DND-41 (cell line): ENCODE measurements around the gene PEG3.

Experiments
- ATAC-seq: fragments of 200-7000 bp; cut with Tn5 transposase; 3 replicates; pipeline ENCODE4 v1.9.1; 2021; ENCODE audit warnings: low read depth; ENCODE audit not compliant: insufficient read depth
- DNase-seq: peaks from one replicate; pipeline ENCODE4 v3.0.0-alpha.2; 2020
- H2AFZ ChIP-seq: 2 replicates; pipeline ENCODE4 v1.6.0; 2012; ENCODE audit warnings: low read depth, low read length
- H3K27ac ChIP-seq: 2 replicates; pipeline ENCODE4 v1.5.1; 2012; ENCODE audit warnings: low read length, inconsistent platforms
- H3K27me3 ChIP-seq: fragments of 200-600 bp; sonication (generic); 2 replicates; pipeline ENCODE4 v1.6.0; 2012; ENCODE audit warnings: low read length, mild to moderate bottlenecking, inconsistent platforms; ENCODE audit not compliant: insufficient read depth, poor library complexity
- H3K36me3 ChIP-seq: 2 replicates; pipeline ENCODE4 v1.5.1; 2012; ENCODE audit warnings: low read length, inconsistent platforms; ENCODE audit not compliant: insufficient read depth
- H3K4me1 ChIP-seq: 2 replicates; pipeline ENCODE4 v1.5.1; 2012; ENCODE audit warnings: mild to moderate bottlenecking, low read length; ENCODE audit not compliant: insufficient read depth
- H3K4me2 ChIP-seq: 2 replicates; pipeline ENCODE4 v1.6.0; 2012; ENCODE audit warnings: mild to moderate bottlenecking, moderate library complexity, low read length, inconsistent platforms; ENCODE audit not compliant: insufficient read depth
- H3K4me3 ChIP-seq, 2 experiments: fragments of 200-600 bp in 1 of 2; shearing (Covaris generic) in 1 of 2; 2 replicates each; pipeline ENCODE4 v1.5.1; 2012 to 2016; ENCODE audit warnings: inconsistent platforms in 2 of 2, low read length in 2 of 2, mild to moderate bottlenecking in 2 of 2, low read depth in 1 of 2, moderate library complexity in 1 of 2
- H3K79me2 ChIP-seq: 2 replicates; pipeline ENCODE4 v1.6.0; 2012; ENCODE audit warnings: low read length, inconsistent platforms; ENCODE audit not compliant: insufficient read depth
- H3K9ac ChIP-seq: 2 replicates; pipeline ENCODE4 v1.6.0; 2012; ENCODE audit warnings: low read depth, mild to moderate bottlenecking, inconsistent platforms, low read length, moderate library complexity
- H3K9me3 ChIP-seq: 2 replicates; pipeline ENCODE4 v1.5.1; 2012; ENCODE audit warnings: low read length, moderate library complexity, mild to moderate bottlenecking, inconsistent platforms; ENCODE audit not compliant: insufficient read depth, severe bottlenecking
- H4K20me1 ChIP-seq: 2 replicates; pipeline ENCODE4 v1.6.0; 2012; ENCODE audit warnings: low read length; ENCODE audit not compliant: insufficient read depth
- EZH2 ChIP-seq: IDR thresholded peaks from 3 replicates; pipeline ENCODE4 v1.6.1; 2012; ENCODE audit warnings: borderline replicate concordance, low read depth, mild to moderate bottlenecking, moderate library complexity, low read length, inconsistent platforms; ENCODE audit not compliant: severe bottlenecking
- TF ChIP-seq, protein P1 (sequence below): IDR thresholded peaks from 2 replicates; pipeline ENCODE4 v1.5.1; 2012; ENCODE audit warnings: borderline replicate concordance, low read length, moderate library complexity, mild to moderate bottlenecking; ENCODE audit not compliant: poor library complexity, severe bottlenecking; ENCODE audit errors: extremely low read depth

PEG3 gene

DNA sequence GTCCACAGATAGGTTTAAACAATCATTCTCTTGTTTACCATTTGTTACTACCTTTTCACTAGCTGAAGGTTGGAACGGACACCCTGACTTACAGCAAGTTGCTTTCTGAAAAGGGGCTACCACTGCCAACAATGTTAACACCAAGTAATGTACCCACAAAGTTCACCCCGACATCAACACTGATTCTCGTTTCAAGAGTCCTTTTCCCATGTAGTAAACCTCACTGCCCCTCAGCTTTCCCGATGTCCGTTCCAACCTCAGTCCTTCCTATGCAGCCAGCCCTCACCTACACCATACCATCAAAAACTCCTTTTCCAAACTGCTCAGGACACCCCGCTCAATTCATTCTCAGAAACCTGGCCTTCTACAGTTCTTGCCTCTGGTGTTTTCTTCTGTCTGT is 29.0 kb downstream of the PEG3 start:
- Histone ChIP-seq H2AFZ (no peak overlapping the region), H3K9ac (no peak overlapping the region), H3K4me3 (no peak overlapping the region), H3K36me3 (no peaks in the 10 kb centered on the region), H4K20me1 (no peaks in the 10 kb centered on the region), H3K27ac (no peak overlapping the region), H3K9me3 (no peaks in the 10 kb centered on the region), H3K4me1 (no peaks in the 10 kb centered on the region), H3K27me3 (no peaks in the 10 kb centered on the region), H3K79me2 (no peaks in the 10 kb centered on the region), H3K4me2 (no peak overlapping the region)
- DNase-seq: no peak
- TF ChIP-seq, protein P1, sequence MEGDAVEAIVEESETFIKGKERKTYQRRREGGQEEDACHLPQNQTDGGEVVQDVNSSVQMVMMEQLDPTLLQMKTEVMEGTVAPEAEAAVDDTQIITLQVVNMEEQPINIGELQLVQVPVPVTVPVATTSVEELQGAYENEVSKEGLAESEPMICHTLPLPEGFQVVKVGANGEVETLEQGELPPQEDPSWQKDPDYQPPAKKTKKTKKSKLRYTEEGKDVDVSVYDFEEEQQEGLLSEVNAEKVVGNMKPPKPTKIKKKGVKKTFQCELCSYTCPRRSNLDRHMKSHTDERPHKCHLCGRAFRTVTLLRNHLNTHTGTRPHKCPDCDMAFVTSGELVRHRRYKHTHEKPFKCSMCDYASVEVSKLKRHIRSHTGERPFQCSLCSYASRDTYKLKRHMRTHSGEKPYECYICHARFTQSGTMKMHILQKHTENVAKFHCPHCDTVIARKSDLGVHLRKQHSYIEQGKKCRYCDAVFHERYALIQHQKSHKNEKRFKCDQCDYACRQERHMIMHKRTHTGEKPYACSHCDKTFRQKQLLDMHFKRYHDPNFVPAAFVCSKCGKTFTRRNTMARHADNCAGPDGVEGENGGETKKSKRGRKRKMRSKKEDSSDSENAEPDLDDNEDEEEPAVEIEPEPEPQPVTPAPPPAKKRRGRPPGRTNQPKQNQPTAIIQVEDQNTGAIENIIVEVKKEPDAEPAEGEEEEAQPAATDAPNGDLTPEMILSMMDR: no peak
- no peak for TF ChIP-seq EZH2
- no peak for ATAC-seq

DNA sequence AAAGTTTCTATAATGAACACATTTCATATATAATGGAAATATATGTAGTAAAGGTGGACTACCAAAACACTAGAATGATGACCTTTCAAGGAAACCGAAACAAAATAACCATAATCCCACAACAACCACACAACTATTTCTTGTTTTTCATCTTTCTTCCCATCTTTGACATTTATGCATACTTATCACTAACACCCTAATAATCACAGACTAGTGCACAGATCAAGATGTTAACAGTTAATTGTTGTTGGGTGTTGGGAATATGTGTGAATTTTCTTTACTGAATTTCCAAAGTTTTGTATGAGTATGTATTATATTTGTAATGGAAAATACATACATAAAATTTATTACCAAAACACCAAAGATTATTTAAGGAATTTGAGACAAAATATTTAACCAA is 30.3 kb downstream of the PEG3 start:
- Histone ChIP-seq H3K79me2 (no peaks in the 10 kb centered on the region), H4K20me1 (no peaks in the 10 kb centered on the region), H3K4me3 (no peak overlapping the region), H3K9me3 (no peaks in the 10 kb centered on the region), H3K27ac (no peak overlapping the region), H2AFZ (no peak overlapping the region), H3K27me3 (no peaks in the 10 kb centered on the region), H3K36me3 (no peaks in the 10 kb centered on the region), H3K9ac (no peak overlapping the region), H3K4me2 (no peak overlapping the region), H3K4me1 (no peaks in the 10 kb centered on the region)
- DNase-seq (no peak), ATAC-seq (no peak)
- no peak for TF ChIP-seq EZH2
- TF ChIP-seq, protein P1: no peak

DNA sequence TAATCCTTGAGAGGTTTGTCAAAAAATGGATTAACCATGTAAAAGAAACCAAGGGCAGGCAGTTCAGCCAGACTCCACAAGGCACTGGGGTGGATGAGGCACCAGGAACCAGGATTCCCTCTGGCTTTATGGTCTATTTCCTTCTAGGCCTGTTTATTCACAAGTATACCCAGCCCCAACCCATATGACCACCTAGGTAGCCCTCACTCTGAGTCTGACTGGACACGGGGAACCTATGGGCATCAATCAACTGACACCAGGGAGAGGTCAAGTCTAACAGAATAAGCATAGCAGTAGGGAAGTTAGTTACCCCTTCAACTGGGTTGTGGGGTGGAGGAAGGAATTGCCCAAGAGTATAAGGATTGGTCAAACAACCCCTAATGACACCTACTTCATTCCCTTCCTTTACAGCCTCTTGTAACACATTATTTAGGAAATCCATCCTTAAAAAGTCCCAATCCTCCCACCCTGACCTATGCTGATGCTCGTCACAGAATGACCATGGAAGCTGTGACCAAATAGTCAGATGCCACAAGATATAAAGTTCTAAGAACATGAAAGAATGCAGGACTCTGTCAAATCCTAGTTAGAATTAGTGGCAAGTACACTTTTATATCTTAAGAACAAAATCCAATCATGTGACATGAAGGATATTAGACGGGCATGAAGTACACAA is 31.7 kb downstream of the PEG3 start:
- Histone ChIP-seq H3K9me3 (no peaks in the 10 kb centered on the region), H3K27ac (no peak overlapping the region), H3K9ac (no peak overlapping the region), H3K4me1 (no peaks in the 10 kb centered on the region), H3K27me3 (no peaks in the 10 kb centered on the region), H3K36me3 (no peaks in the 10 kb centered on the region), H2AFZ (no peak overlapping the region), H3K4me3 (no peak overlapping the region), H3K79me2 (no peaks in the 10 kb centered on the region), H3K4me2 (no peak overlapping the region), H4K20me1 (no peaks in the 10 kb centered on the region)
- ATAC-seq: no peak
- no peak for DNase-seq
- no peak for TF ChIP-seq EZH2
- TF ChIP-seq, protein P1: no peak
